NCI-H128 (cell line): ENCODE measurements around the gene DLG4.
"Not testable (repeated sequence)": the region's sequence is repeated elsewhere in the genome, so short reads cannot be mapped to it uniquely, and the experiment has no call there.

Experiments
- DNase-seq: peaks from one replicate; lab custom pipeline; 2025; ENCODE audit not compliant: unreplicated experiment; lab: John Stamatoyannopoulos, UW

Gene DLG4

GRCh38 chr17:7168841-7169564 is 50.6 kb downstream of the DLG4 start:
- DNase-seq = not testable (repeated sequence)

GRCh38 chr17:7167832-7168231 is 51.8 kb downstream of the DLG4 start:
- no peak for DNase-seq

- DNase-seq = no peak
Measured at GRCh38 chr17:7166873-7167272, 52.8 kb downstream of the DLG4 start.

DNA sequence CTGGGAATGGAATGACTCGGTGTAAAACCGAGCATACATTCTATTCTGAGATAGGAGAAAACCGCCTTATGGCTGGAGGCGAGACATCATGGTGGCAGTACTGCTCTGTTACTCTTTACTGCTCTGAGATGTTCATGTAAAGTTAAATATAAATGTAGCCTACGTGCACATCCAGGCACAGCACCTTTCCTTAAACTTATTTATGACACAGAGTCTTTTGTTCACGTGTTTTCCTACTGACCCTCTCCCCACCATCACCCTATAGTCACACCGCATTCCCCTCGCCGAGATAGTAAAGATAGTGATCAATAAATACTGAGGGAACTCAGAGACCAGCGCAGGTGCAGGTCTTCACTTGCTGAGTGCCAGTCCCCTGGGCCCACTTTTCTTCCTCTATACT is 60.1 kb downstream of the DLG4 start:
- DNase-seq = not testable (repeated sequence)

DNA sequence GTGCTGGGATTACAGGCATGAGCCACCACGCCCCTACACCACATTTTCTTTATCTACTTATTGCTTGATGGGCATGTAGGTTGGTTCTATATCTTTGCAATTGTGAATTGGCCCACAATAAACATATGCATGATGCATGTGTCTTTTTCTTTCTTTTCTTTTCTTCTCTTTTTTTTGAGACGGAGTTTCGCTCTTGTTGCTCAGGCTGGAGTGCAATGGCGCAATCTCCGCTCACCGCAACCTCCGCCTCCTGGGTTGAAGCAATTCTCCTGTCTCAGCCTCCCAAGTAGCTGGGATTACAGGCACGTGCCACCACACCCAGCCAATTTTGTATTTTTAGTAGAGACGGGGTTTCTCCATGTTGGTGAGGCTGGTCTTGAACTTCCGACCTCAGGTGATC is 61.2 kb downstream of the DLG4 start:
- not testable (repeated sequence) for DNase-seq

- no peak for DNase-seq
Measured at GRCh38 chr17:7156342-7156940, 63.2 kb downstream of the DLG4 start.

GRCh38 chr17:7147772-7148171 is 71.9 kb downstream of the DLG4 start:
- DNase-seq = no peak

DNA sequence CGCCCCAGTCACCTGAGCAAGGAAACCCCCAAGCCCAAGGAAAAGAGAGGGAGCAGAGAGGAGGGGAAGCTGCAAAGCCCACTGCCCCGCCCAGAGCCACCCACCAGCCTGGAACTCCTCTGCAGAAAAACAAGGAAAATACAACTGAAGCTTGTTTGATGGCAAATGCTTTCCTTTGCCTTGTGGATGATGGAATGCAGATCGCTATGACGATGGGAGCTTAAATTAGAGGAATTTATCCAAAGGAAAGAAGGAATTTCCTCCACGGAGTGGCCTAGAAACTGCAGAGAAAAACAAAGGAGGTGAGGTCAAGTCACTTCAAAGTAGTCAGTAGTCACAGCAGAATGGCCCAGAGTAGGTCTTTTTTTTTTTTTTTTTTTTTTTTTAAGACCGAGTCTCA is 73.5 kb downstream of the DLG4 start:
- DNase-seq = no peak

- no peak for DNase-seq
Measured at GRCh38 chr17:7144213-7144612, 75.4 kb downstream of the DLG4 start.

- no peak for DNase-seq
Measured at GRCh38 chr17:7141824-7142223, 77.8 kb downstream of the DLG4 start.

DNA sequence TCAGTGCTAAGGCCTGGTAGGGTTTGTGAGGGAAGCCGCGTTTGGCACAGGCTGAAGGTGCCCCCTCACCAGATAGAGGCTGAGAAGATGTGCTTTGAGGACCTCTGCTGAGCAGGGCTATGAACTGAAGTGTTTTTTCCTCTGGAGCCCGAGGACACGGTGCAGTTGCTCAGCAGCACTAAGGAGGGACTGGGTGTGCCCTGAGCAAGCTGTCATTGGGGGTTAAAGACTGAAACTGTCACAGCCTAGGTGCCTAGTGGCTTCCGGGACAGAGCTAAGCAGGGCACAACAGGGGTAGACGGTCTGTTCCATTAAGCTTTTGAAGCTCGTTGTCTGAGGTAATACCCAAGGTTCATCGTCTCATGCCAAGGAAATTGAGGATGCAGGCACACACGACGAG is 80.2 kb downstream of the DLG4 start:
- no peak for DNase-seq

DNA sequence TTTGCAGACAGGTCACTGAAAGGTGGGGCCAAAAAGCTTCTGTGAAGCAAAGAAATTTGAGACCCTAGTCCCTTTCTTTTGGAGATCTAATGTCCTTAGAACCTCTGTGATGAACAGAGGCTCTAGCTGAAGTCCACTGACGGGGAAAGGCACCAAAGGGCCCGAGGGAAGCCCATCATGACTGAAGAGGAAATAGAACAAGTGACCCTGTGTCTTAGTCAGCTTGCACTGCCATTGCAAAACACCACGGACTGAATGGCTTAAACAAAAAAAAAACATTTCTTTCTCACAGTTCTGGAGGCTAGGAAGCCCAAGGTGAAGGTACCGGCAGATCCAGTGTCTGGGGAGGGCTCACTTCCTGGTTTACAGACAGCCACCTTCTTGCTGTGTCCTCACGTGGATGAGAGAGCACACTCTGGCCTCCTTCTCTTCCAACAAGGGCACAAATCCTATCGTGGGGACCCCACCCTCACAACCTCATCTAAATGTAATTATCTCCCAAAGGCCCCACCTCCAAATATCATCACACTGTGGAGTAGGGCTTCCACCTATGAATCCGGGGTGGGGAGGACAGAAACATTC is 80.7 kb downstream of the DLG4 start:
- DNase-seq = no peak

GRCh38 chr17:7137171-7137943 is 82.3 kb downstream of the DLG4 start:
- DNase-seq = no peak
